ENCODE results near the gene LFNG. TPM values are rescaled to one million over a fixed set of nuclear protein-coding genes. Genes with fewer than 3 reads are reported as not detected.

Gene LFNG
- total and polyA plus RNA-seq, 2 donors (not counting 1 experiment from before 2014, with no cell fraction given): 73.3 to 208 TPM

GRCh38 chr7:2522780-2523433, 3.3 kb downstream of the LFNG start:
- Mint-ChIP-seq H3K27ac (peak overlapping the region; percentile 88), H3K4me1 (peaks cover 70% of the 10 kb centered on the region), H3K27me3 (no peaks in the 10 kb centered on the region), H3K9me3 (ENCODE audit: insufficient read depth) (no peaks in the 10 kb centered on the region), H3K4me3 (peak overlapping the region; percentile 85)
- Histone ChIP-seq H3K79me2 (ENCODE audit: control insufficient read depth, insufficient read depth, low read length) (peaks cover 66% of the 10 kb centered on the region), H4K20me1 (ENCODE audit: control insufficient read depth, insufficient read depth, low read length, poor library complexity, severe bottlenecking) (peaks cover 78% of the 10 kb centered on the region), H3K27ac (ENCODE audit: low read length in 2 of 2) (peak overlapping the region; percentile 36 to 72), H3K4me1 (ENCODE audit: control insufficient read depth in 2 of 2, insufficient read depth in 2 of 2, low read length in 2 of 2) (peaks cover 76 to 80% of the 10 kb centered on the region in 2 donors), H3K27me3 (replicated peaks in 1 of 4; ENCODE audit: control extremely low read depth in 1 of 4, control insufficient read depth in 3 of 4, insufficient read depth in 4 of 4, low read length in 3 of 4) (no peaks in the 10 kb centered on the region), H2AFZ (ENCODE audit: insufficient read depth, low read depth, low read length, poor library complexity, severe bottlenecking) (no peak overlapping the region), H3K9me3 (ENCODE audit: control extremely low read depth in 1 of 3, control insufficient read depth in 2 of 3, insufficient read depth in 1 of 3, low read length in 2 of 3) (no peaks in the 10 kb centered on the region), H3K9ac (ENCODE audit: low read length) (peak overlapping the region; percentile 90), H3K4me3 (ENCODE audit: control extremely low read depth in 1 of 5, extremely low read depth in 1 of 5, insufficient read depth in 1 of 5, low read depth in 2 of 5, low read length in 4 of 5) (peak overlapping the region; percentile 50 to 100 (median 97)), H3K36me3 (replicated peaks in 1 of 2; ENCODE audit: control extremely low read depth in 1 of 2, control insufficient read depth in 1 of 2, extremely low read depth in 1 of 2, insufficient read depth in 2 of 2, low read length in 1 of 2) (peaks cover 0 to 63% of the 10 kb centered on the region in 2 experiments), H3K4me2 (replicated peaks; ENCODE audit: low read depth, low read length, poor library complexity, severe bottlenecking) (peak overlapping the region; percentile 85)
- CTCF ChIA-PET: interaction anchor here (1.5 to 3.0 kb wide), 3 partner anchors 13 to 187 kb away, joined by 4 to 23 read pairs (median 4); no protein-coding TSS in a partner anchor
- intact Hi-C loops (cut with micrococcal nuclease): loop anchor here (5.0 kb wide), 1 partner anchor 109 kb away; the partner anchor contains the start of gene TTYH3
- 48% methylated on average over 14 of the region's 19 CpGs for WGBS (ENCODE audit: insufficient coverage)
- POLR2A ChIA-PET: interaction anchor here (14.9 kb wide), 1 partner anchor 12 kb away, joined by 340 read pairs; no protein-coding TSS in a partner anchor
- TF ChIP-seq CTCF (IDR thresholded peaks at IDR 0.05) (no peak), EZH2 (IDR thresholded peaks at IDR 0.05; ENCODE audit: borderline replicate concordance, insufficient read depth, low read depth, low read length, poor library complexity, severe bottlenecking) (no peak)
- no peak for DNase-seq
- ATAC-seq (ENCODE audit: low read depth): no peak

GRCh38 chr7:2523461-2523936, 3.9 kb downstream of the LFNG start:
- Mint-ChIP-seq H3K4me1 (peaks cover 70% of the 10 kb centered on the region), H3K4me3 (peak overlapping the region; percentile 85), H3K27me3 (no peaks in the 10 kb centered on the region), H3K27ac (peak overlapping the region; percentile 88), H3K9me3 (ENCODE audit: insufficient read depth) (no peaks in the 10 kb centered on the region)
- no peaks in the 10 kb centered on the region for H3K27me3 ChIP-seq (replicated peaks in 1 of 4; ENCODE audit: control extremely low read depth in 1 of 4, control insufficient read depth in 3 of 4, insufficient read depth in 4 of 4, low read length in 3 of 4)
- H3K4me2 ChIP-seq (replicated peaks; ENCODE audit: low read depth, low read length, poor library complexity, severe bottlenecking): peak overlapping the region; percentile 85
- ATAC-seq (ENCODE audit: low read depth): no peak
- H3K4me3 ChIP-seq (ENCODE audit: control extremely low read depth in 1 of 5, extremely low read depth in 1 of 5, insufficient read depth in 1 of 5, low read depth in 2 of 5, low read length in 4 of 5): peak overlapping the region; percentile 50 to 100 (median 97)
- peaks cover 0 to 69% of the 10 kb centered on the region in 2 experiments for H3K36me3 ChIP-seq (replicated peaks in 1 of 2; ENCODE audit: control extremely low read depth in 1 of 2, control insufficient read depth in 1 of 2, extremely low read depth in 1 of 2, insufficient read depth in 2 of 2, low read length in 1 of 2)
- H3K27ac ChIP-seq (ENCODE audit: low read length in 2 of 2): peak overlapping the region in 1 of 2 donors; percentile 61
- DNase-seq: peak; percentile 38
- intact Hi-C loops (cut with micrococcal nuclease): loop anchor here (5.0 kb wide), 1 partner anchor 109 kb away; the partner anchor contains the start of gene TTYH3
- H2AFZ ChIP-seq (ENCODE audit: insufficient read depth, low read depth, low read length, poor library complexity, severe bottlenecking): no peak overlapping the region
- CTCF ChIA-PET: interaction anchor here (1.4 to 3.0 kb wide), 2 partner anchors 13 to 45 kb away, joined by 3 to 23 read pairs; no protein-coding TSS in a partner anchor
- peaks cover 70% of the 10 kb centered on the region for H3K79me2 ChIP-seq (ENCODE audit: control insufficient read depth, insufficient read depth, low read length)
- 2% methylated on average over 21 of the region's 22 CpGs for WGBS (ENCODE audit: insufficient coverage)
- H4K20me1 ChIP-seq (ENCODE audit: control insufficient read depth, insufficient read depth, low read length, poor library complexity, severe bottlenecking): peaks cover 82% of the 10 kb centered on the region
- H3K4me1 ChIP-seq (ENCODE audit: control insufficient read depth in 2 of 2, insufficient read depth in 2 of 2, low read length in 2 of 2): peaks cover 76 to 80% of the 10 kb centered on the region in 2 donors
- H3K9me3 ChIP-seq (ENCODE audit: control extremely low read depth in 1 of 3, control insufficient read depth in 2 of 3, insufficient read depth in 1 of 3, low read length in 2 of 3): no peaks in the 10 kb centered on the region
- TF ChIP-seq EZH2 (IDR thresholded peaks at IDR 0.05; ENCODE audit: borderline replicate concordance, insufficient read depth, low read depth, low read length, poor library complexity, severe bottlenecking) (no peak), CTCF (IDR thresholded peaks at IDR 0.05) (no peak)
- POLR2A ChIA-PET: interaction anchor here (14.9 kb wide), 1 partner anchor 13 kb away, joined by 340 read pairs; no protein-coding TSS in a partner anchor
- peak overlapping the region; percentile 90 for H3K9ac ChIP-seq (ENCODE audit: low read length)

Measured in B cell (primary cell).